HG02981 (cell line): ENCODE results near the gene ADCY3.
"Not testable (repeated sequence)": the region's sequence is repeated elsewhere in the genome, so short reads cannot be mapped to it uniquely, and the experiment has no call there.

ENCODE experiments used
- ATAC-seq: cut with Tn5 transposase; IDR thresholded peaks from one replicate; pipeline ENCODE4 v1.9.1; 2021; ENCODE audit warnings: mild to moderate bottlenecking, moderate library complexity; ENCODE audit not compliant: unreplicated experiment

The ADCY3 gene

GRCh38 chr2:24816404-24816803, 103.6 kb downstream of the ADCY3 start:
- ATAC-seq, result no peak

GRCh38 chr2:24815171-24815570, 104.9 kb downstream of the ADCY3 start:
- ATAC-seq, result no peak

GRCh38 chr2:24814516-24814915, 105.5 kb downstream of the ADCY3 start:
- no peak for ATAC-seq

GRCh38 chr2:24813691-24814137, 106.3 kb downstream of the ADCY3 start:
- no peak for ATAC-seq

- no peak for ATAC-seq
Measured at GRCh38 chr2:24809316-24810007, 110.6 kb downstream of the ADCY3 start.

- no peak for ATAC-seq
Measured at GRCh38 chr2:24806661-24807036, 113.4 kb downstream of the ADCY3 start.

- ATAC-seq, result not testable (repeated sequence)
Measured at GRCh38 chr2:24805811-24806660, 114.0 kb downstream of the ADCY3 start.

GRCh38 chr2:24800487-24800886, 119.5 kb downstream of the ADCY3 start:
- not testable (repeated sequence) for ATAC-seq

GRCh38 chr2:24797644-24798043, 122.4 kb downstream of the ADCY3 start:
- ATAC-seq, result no peak

GRCh38 chr2:24793761-24794435, 126.1 kb downstream of the ADCY3 start:
- ATAC-seq, result no peak

- peak; percentile 88 for ATAC-seq
Measured at GRCh38 chr2:24792874-24793760, 126.9 kb downstream of the ADCY3 start, which contains the start of the genes CENPO and PTRHD1. TSS of gene CENPO (plus strand) at chr2:24793425. CDS start at chr2:24793920, 495 bp downstream. TSS of gene PTRHD1 (minus strand) at chr2:24793391. CDS start at chr2:24793377, 14 bp downstream.

- ATAC-seq, result no peak
Measured at GRCh38 chr2:24792542-24792873, 127.5 kb downstream of the ADCY3 start.

GRCh38 chr2:24791452-24791851, 128.6 kb downstream of the ADCY3 start:
- no peak for ATAC-seq

- no peak for ATAC-seq
Measured at GRCh38 chr2:24788816-24789215, 131.2 kb downstream of the ADCY3 start.

- no peak for ATAC-seq
Measured at GRCh38 chr2:24787532-24787931, 132.5 kb downstream of the ADCY3 start.

GRCh38 chr2:24785671-24786321, 134.2 kb downstream of the ADCY3 start:
- ATAC-seq, result peak; percentile 90

- no peak for ATAC-seq
Measured at GRCh38 chr2:24783641-24784040, 136.4 kb downstream of the ADCY3 start.

GRCh38 chr2:24779116-24779515, 140.9 kb downstream of the ADCY3 start:
- no peak for ATAC-seq

GRCh38 chr2:24774373-24774772, 145.7 kb downstream of the ADCY3 start:
- ATAC-seq, result no peak
